ENCODE results near the gene MBNL1. TPM values are rescaled to one million over a fixed set of nuclear protein-coding genes. Genes with fewer than 3 reads are reported as not detected.
A peak's percentile ranks its signal among the peaks of the same experiment; 100 is the strongest.

Gene MBNL1
- total RNA-seq, 1 experiment from 2014 or later, result 200 TPM

GRCh38 chr3:152236716-152237115, 32.0 kb upstream of the MBNL1 start:
- no peaks in the 10 kb centered on the region for H4K20me1 ChIP-seq (ENCODE audit: insufficient read depth)
- ATAC-seq (0 out of 2 replicates have a peak, but pooled peaks have one; percentile 14), DNase-seq (ENCODE audit: low read depth, low spot score) (no peak)
- H3K79me2 ChIP-seq (ENCODE audit: insufficient read depth, low read length), result no peaks in the 10 kb centered on the region
- H3K27ac ChIP-seq (ENCODE audit: low read depth, low read length), result no peak overlapping the region
- intact Hi-C loops (cut with micrococcal nuclease), result no loop called here
- peak overlapping the region; percentile 92 for H2AFZ ChIP-seq (ENCODE audit: low read depth, low read length, poor library complexity, severe bottlenecking)
- ChIA-PET CTCF (no interaction called here), RAD21 (ENCODE audit: low non-redundant PET in 1 of 2, low total read pairs in 2 of 2, uncharacterized antibody in 2 of 2, unreplicated experiment in 2 of 2) (no interaction called here), POLR2A (no interaction called here)
- peaks cover 10 to 35% of the 10 kb centered on the region in 2 experiments for H3K4me1 ChIP-seq (ENCODE audit: control insufficient read depth in 1 of 2, insufficient read depth in 2 of 2, low read length in 2 of 2)
- TF ChIP-seq SIN3A (IDR thresholded peaks at IDR 0.05; ENCODE audit: low read depth), result no peak
- no peak for TF ChIP-seq EZH2 (IDR thresholded peaks at IDR 0.05)
- TF ChIP-seq, protein P1, sequence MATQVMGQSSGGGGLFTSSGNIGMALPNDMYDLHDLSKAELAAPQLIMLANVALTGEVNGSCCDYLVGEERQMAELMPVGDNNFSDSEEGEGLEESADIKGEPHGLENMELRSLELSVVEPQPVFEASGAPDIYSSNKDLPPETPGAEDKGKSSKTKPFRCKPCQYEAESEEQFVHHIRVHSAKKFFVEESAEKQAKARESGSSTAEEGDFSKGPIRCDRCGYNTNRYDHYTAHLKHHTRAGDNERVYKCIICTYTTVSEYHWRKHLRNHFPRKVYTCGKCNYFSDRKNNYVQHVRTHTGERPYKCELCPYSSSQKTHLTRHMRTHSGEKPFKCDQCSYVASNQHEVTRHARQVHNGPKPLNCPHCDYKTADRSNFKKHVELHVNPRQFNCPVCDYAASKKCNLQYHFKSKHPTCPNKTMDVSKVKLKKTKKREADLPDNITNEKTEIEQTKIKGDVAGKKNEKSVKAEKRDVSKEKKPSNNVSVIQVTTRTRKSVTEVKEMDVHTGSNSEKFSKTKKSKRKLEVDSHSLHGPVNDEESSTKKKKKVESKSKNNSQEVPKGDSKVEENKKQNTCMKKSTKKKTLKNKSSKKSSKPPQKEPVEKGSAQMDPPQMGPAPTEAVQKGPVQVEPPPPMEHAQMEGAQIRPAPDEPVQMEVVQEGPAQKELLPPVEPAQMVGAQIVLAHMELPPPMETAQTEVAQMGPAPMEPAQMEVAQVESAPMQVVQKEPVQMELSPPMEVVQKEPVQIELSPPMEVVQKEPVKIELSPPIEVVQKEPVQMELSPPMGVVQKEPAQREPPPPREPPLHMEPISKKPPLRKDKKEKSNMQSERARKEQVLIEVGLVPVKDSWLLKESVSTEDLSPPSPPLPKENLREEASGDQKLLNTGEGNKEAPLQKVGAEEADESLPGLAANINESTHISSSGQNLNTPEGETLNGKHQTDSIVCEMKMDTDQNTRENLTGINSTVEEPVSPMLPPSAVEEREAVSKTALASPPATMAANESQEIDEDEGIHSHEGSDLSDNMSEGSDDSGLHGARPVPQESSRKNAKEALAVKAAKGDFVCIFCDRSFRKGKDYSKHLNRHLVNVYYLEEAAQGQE (IDR thresholded peaks at IDR 0.05; ENCODE audit: low read depth), result no peak
- no peak for TF ChIP-seq ZBTB33 (IDR thresholded peaks at IDR 0.05; ENCODE audit: extremely low read depth, insufficient replicate concordance, low read length)
- TF ChIP-seq EZH2phosphoT487 (IDR thresholded peaks at IDR 0.05; ENCODE audit: borderline replicate concordance), result no peak
- no peak for TF ChIP-seq YY1 (IDR thresholded peaks at IDR 0.05; ENCODE audit: extremely low read depth, insufficient replicate concordance, low read depth, low read length)
- TF ChIP-seq CTCF (IDR thresholded peaks at IDR 0.05 in 2 of 3, conservative IDR thresholded peaks at IDR 0.05 in 1 of 3; ENCODE audit: borderline replicate concordance in 1 of 3, insufficient read depth in 1 of 3, low read depth in 2 of 3, low read length in 2 of 3), result no peak
- TF ChIP-seq FOSL1 (IDR thresholded peaks at IDR 0.05; ENCODE audit: low read depth), result no peak
- TF ChIP-seq SRF (IDR thresholded peaks at IDR 0.05; ENCODE audit: low read depth), result no peak
- no peak overlapping the region for H3K9ac ChIP-seq (ENCODE audit: low read length)
- no peak overlapping the region for H3K4me3 ChIP-seq (replicated peaks in 1 of 2; ENCODE audit: low read depth in 1 of 2, low read length in 2 of 2)
- H3K9me2 ChIP-seq (ENCODE audit: insufficient read depth), result no peaks in the 10 kb centered on the region
- H3K4me2 ChIP-seq (ENCODE audit: low read length), result no peak overlapping the region
- BruUV-seq (replicated peaks), result no TSS peak
- H3K27me3 ChIP-seq (ENCODE audit: insufficient read depth, low read length), result no peaks in the 10 kb centered on the region
- H3K36me3 ChIP-seq (ENCODE audit: control insufficient read depth in 1 of 2, insufficient read depth in 2 of 2, low read length in 2 of 2), result no peaks in the 10 kb centered on the region
- no peaks in the 10 kb centered on the region for H3K9me3 ChIP-seq (ENCODE audit: control insufficient read depth in 1 of 2, insufficient read depth in 1 of 2, low read depth in 1 of 2, low read length in 2 of 2)
